Cardiac muscle cell (in vitro differentiated cells and primary cell): Measurements from ENCODE around the gene LRIT2. TPM values are rescaled to one million over a fixed set of nuclear protein-coding genes. Genes with fewer than 3 reads are reported as not detected.

Experiments used
- DNase-seq, 2 donors: peaks; one replicate each; pipeline versions ENCODE4 v3.0.0 to v3.0.0-alpha.2; 2010 to 2017; ENCODE audit warnings: low read depth in 1 of 2, low spot score in 1 of 2
- H3K27ac ChIP-seq: fragments of 200-600 bp; sonication (generic); 2 replicates; pipeline ENCODE4 v1.5.1; 2016
- H3K27me3 ChIP-seq: fragments of 200-600 bp; sonication (generic); 2 replicates; pipeline ENCODE4 v1.6.0; 2016; ENCODE audit warnings: control low read depth
- H3K36me3 ChIP-seq: fragments of 200-600 bp; sonication (generic); 2 replicates; pipeline ENCODE4 v1.5.1; 2016; ENCODE audit warnings: control low read depth
- H3K4me1 ChIP-seq: fragments of 200-600 bp; sonication (generic); 2 replicates; pipeline ENCODE4 v1.8.1; 2017; ENCODE audit warnings: low read depth, mild to moderate bottlenecking, mixed run types
- H3K4me3 ChIP-seq: fragments of 200-600 bp; sonication (generic); 2 replicates; pipeline ENCODE4 v1.5.1; 2016; ENCODE audit warnings: mild to moderate bottlenecking
- H3K9me3 ChIP-seq: fragments of 200-600 bp; sonication (generic); 2 replicates; pipeline ENCODE4 v1.5.1; 2017; ENCODE audit warnings: low read depth, mild to moderate bottlenecking, control low read depth
- CTCF ChIP-seq: IDR thresholded peaks from 2 replicates; pipeline ENCODE4 v1.5.1; 2012; ENCODE audit warnings: low read depth, mild to moderate bottlenecking, low read length
- polyA plus RNA-seq: library from polyadenylated mRNA; unstranded; fragments of >200 nt; fragmentation: Nextera tagmentation; extraction: Ambion mirVana; gene quantifications from 2 replicates; pipeline ENCODE4 v1.2.1, GENCODE V29; 2016
- total RNA-seq: library from RNA; depleted of rRNA; stranded (reverse); fragments of >200 nt; gene quantifications from 2 replicates; pipeline ENCODE4 v1.2.3, GENCODE V29; 2016

The LRIT2 gene
- total and polyA plus RNA-seq, 2 experiments from 2014 or later, result not detected

GRCh38 chr10:84204610-84205009 is 20.7 kb downstream of the LRIT2 start:
- no peaks in the 10 kb centered on the region for H3K4me1 ChIP-seq
- DNase-seq, result no peak
- peaks cover 17% of the 10 kb centered on the region for H3K27me3 ChIP-seq
- no peaks in the 10 kb centered on the region for H3K9me3 ChIP-seq
- no peaks in the 10 kb centered on the region for H3K36me3 ChIP-seq
- TF ChIP-seq CTCF, result no peak
- H3K27ac ChIP-seq, result no peak overlapping the region
- H3K4me3 ChIP-seq, result no peak overlapping the region

- H3K27me3 ChIP-seq, result peaks cover 17% of the 10 kb centered on the region
- no peak overlapping the region for H3K27ac ChIP-seq
- TF ChIP-seq CTCF, result peak; percentile 36
- H3K9me3 ChIP-seq, result no peaks in the 10 kb centered on the region
- no peaks in the 10 kb centered on the region for H3K36me3 ChIP-seq
- no peaks in the 10 kb centered on the region for H3K4me1 ChIP-seq
- H3K4me3 ChIP-seq, result no peak overlapping the region
- no peak for DNase-seq
Observed at GRCh38 chr10:84204122-84204521, 21.2 kb downstream of the LRIT2 start.

- Histone ChIP-seq H3K27ac (no peak overlapping the region), H3K4me1 (no peaks in the 10 kb centered on the region), H3K27me3 (peaks cover 24% of the 10 kb centered on the region), H3K9me3 (no peaks in the 10 kb centered on the region), H3K4me3 (no peak overlapping the region), H3K36me3 (no peaks in the 10 kb centered on the region)
- no peak for TF ChIP-seq CTCF
- DNase-seq, result no peak
Observed at GRCh38 chr10:84202349-84202748, 23.0 kb downstream of the LRIT2 start.

- H3K4me1 ChIP-seq, result no peaks in the 10 kb centered on the region
- no peaks in the 10 kb centered on the region for H3K9me3 ChIP-seq
- DNase-seq, result no peak
- TF ChIP-seq CTCF, result no peak
- H3K27ac ChIP-seq, result no peak overlapping the region
- H3K4me3 ChIP-seq, result no peak overlapping the region
- H3K27me3 ChIP-seq, result peaks cover 24% of the 10 kb centered on the region
- H3K36me3 ChIP-seq, result no peaks in the 10 kb centered on the region
Observed at GRCh38 chr10:84201682-84202081, 23.7 kb downstream of the LRIT2 start.

- H3K27me3 ChIP-seq, result peaks cover 29% of the 10 kb centered on the region
- no peak for TF ChIP-seq CTCF
- DNase-seq, result no peak
Observed at GRCh38 chr10:84201244-84201606, 24.1 kb downstream of the LRIT2 start.

More at GRCh38 chr10:84201244-84201606, 24.1 kb downstream of the LRIT2 start:
- no peak overlapping the region for H3K4me3 ChIP-seq
- no peaks in the 10 kb centered on the region for H3K36me3 ChIP-seq
- H3K4me1 ChIP-seq, result no peaks in the 10 kb centered on the region
- no peak overlapping the region for H3K27ac ChIP-seq
- no peaks in the 10 kb centered on the region for H3K9me3 ChIP-seq
